Common myeloid progenitor, CD34-positive (primary cell): ENCODE measurements around the gene EFCAB8.
"Not testable (repeated sequence)": the region's sequence is repeated elsewhere in the genome, so short reads cannot be mapped to it uniquely, and the experiment has no call there.

Experiments used
- CTCF ChIA-PET: fragments of 350-600 bp; sonication (Branson Sonifier 250); formaldehyde crosslinking; loops from one replicate; lab custom pipeline; 2021; ENCODE audit warnings: antibody characterized with exemption; lab: Charles Lee
- POLR2A ChIA-PET: fragments of 350-600 bp; sonication (Branson Sonifier 250); formaldehyde crosslinking; loops from one replicate; lab custom pipeline; 2021; ENCODE audit warnings: antibody characterized with exemption; lab: Charles Lee
- DNase-seq, 3 donors: peaks; one replicate each; pipeline versions ENCODE4 v3.0.0 to v3.0.0-alpha.2; 2013
- H3K27ac ChIP-seq, 2 experiments: 1 replicate in 1 of 2; 2 replicates in 1 of 2; pipeline ENCODE4 v1.7.0; 2013; ENCODE audit warnings: inconsistent platforms in 2 of 2, low read length in 2 of 2, mild to moderate bottlenecking in 2 of 2, low read depth in 1 of 2, moderate library complexity in 1 of 2; ENCODE audit not compliant: severe bottlenecking in 2 of 2, insufficient read depth in 1 of 2, poor library complexity in 1 of 2
- H3K27me3 ChIP-seq, 5 experiments: replicated peaks in 2 of 5; 1 replicate in 3 of 5; 2 replicates in 2 of 5; pipeline versions ENCODE4 v1.6.1 to v1.7.0; 2013; ENCODE audit warnings: low read length in 4 of 5, mild to moderate bottlenecking in 2 of 5, moderate library complexity in 2 of 5, inconsistent platforms in 1 of 5; ENCODE audit not compliant: insufficient read depth in 5 of 5, control insufficient read depth in 4 of 5
- H3K36me3 ChIP-seq, 4 experiments: 1 replicate in 2 of 4; 2 replicates in 2 of 4; pipeline versions ENCODE4 v1.6.1 to v1.7.0; 2013; ENCODE audit warnings: low read length in 3 of 4, control low read depth in 1 of 4, mild to moderate bottlenecking in 1 of 4; ENCODE audit not compliant: control insufficient read depth in 4 of 4, insufficient read depth in 4 of 4
- H3K4me1 ChIP-seq, 4 experiments: 1 replicate in 3 of 4; 2 replicates in 1 of 4; pipeline versions ENCODE4 v1.6.1 to v1.7.1; 2013; ENCODE audit warnings: low read length in 3 of 4, mild to moderate bottlenecking in 3 of 4, control low read depth in 1 of 4, inconsistent platforms in 1 of 4, moderate library complexity in 1 of 4; ENCODE audit not compliant: control insufficient read depth in 4 of 4, insufficient read depth in 4 of 4; ENCODE audit errors: control extremely low read depth in 1 of 4
- H3K4me3 ChIP-seq, 7 experiments: 1 replicate in 4 of 7; 2 replicates in 3 of 7; pipeline versions ENCODE4 v1.5.1 to v1.7.0; 2013; ENCODE audit warnings: mild to moderate bottlenecking in 7 of 7, low read length in 6 of 7, moderate library complexity in 6 of 7, inconsistent platforms in 2 of 7, low read depth in 2 of 7, control low read depth in 1 of 7; ENCODE audit not compliant: insufficient read depth in 4 of 7, control insufficient read depth in 1 of 7; ENCODE audit errors: extremely low read depth in 1 of 7
- H3K9me3 ChIP-seq, 5 experiments: 1 replicate in 4 of 5; 2 replicates in 1 of 5; pipeline versions ENCODE4 v1.6.1 to v1.7.1; 2013; ENCODE audit warnings: low read length in 4 of 5, mild to moderate bottlenecking in 2 of 5, inconsistent platforms in 1 of 5, low read depth in 1 of 5, moderate library complexity in 1 of 5; ENCODE audit not compliant: control insufficient read depth in 4 of 5, insufficient read depth in 2 of 5; ENCODE audit errors: control extremely low read depth in 1 of 5
- WGBS: methylation state at CpG from one replicate; pipeline ENCODE4 v1.1.5; 2013; ENCODE audit not compliant: insufficient coverage; 5-methylcytosine and 5-hydroxymethylcytosine counted together

Gene EFCAB8

DNA sequence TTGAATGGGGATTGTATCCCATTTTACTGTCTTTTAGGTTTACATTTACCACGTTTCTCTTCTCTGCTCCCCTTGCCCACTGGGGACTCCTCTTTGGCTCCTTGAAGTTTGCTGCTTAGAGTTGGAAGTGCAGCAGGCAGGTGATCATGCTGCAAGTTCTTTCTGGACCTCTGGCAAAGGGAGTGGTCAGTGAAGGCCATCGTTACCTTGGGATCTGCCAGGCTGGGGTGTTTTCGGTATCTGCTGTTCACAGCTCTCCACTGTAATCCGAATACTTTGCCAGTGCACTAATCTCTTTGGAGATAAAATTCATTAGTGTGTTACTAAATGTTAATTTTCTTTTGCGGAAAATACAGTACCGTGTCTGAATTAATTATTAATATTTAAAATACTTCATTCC, 9.1 kb upstream of the EFCAB8 start:
- WGBS = no CpG with 5 or more reads among the region's 6 CpGs
- no peak overlapping the region for H3K27ac ChIP-seq
- no peak overlapping the region for H3K4me3 ChIP-seq
- H3K9me3 ChIP-seq = no peaks in the 10 kb centered on the region
- H3K27me3 ChIP-seq = no peaks in the 10 kb centered on the region
- DNase-seq = no peak
- no peaks in the 10 kb centered on the region for H3K4me1 ChIP-seq
- peaks cover 25 to 82% (median 44%) of the 10 kb centered on the region in 4 experiments for H3K36me3 ChIP-seq
- CTCF ChIA-PET = no interaction called here
- POLR2A ChIA-PET = no interaction called here

DNA sequence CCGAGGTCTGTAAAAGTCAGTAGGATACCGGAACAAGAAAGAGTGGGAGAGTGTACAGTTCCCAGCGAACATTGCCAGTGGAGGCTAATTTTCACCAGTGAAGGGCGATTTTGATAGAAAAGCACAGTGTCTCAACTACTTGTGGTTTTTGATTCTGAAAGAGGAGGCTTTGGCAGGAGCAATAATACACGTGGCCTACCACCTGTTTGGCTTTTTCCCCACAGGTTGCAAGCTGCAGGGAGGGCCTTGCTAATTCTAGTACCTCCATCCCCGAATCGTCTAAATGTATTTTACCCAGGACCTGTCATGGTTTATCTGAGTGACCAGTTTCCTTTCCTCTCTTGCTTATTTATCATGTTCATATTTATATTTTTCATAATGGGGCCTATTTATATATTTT, 3.3 kb upstream of the EFCAB8 start:
- WGBS = 84% methylated on average over 6 of the region's 7 CpGs
- Histone ChIP-seq H3K27me3 (no peaks in the 10 kb centered on the region), H3K27ac (no peak overlapping the region), H3K36me3 (peaks cover 13 to 43% (median 15%) of the 10 kb centered on the region in 4 experiments), H3K4me1 (peaks cover 0 to 2% (median 0%) of the 10 kb centered on the region in 4 experiments), H3K4me3 (no peak overlapping the region), H3K9me3 (no peaks in the 10 kb centered on the region)
- DNase-seq = no peak
- POLR2A ChIA-PET = no interaction called here
- CTCF ChIA-PET = interaction anchor here (1.0 kb wide), 1 partner anchor 25 kb away, joined by 3 read pairs; no protein-coding TSS in a partner anchor

DNA sequence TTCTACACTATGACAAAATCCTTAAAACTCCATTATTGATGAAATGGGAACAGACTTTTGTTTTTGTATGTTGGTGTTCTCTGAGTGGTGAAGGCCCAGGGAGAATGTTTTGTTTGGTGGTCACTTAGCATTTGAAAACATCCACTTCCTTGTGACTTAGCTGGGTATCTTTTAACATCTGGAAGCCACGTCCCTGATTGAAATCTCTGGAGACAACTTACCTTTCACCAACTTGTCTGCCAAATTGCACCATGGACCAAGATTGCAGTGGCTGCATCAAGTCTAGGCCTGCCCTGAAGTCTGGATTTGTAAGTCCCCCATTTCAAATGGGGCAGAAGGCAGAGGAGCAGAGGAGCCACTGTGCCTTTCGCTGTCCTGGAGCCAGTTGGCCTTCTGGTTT, 534 bp upstream of the EFCAB8 start:
- no peak for DNase-seq
- Histone ChIP-seq H3K27me3 (no peaks in the 10 kb centered on the region), H3K27ac (no peak overlapping the region), H3K36me3 (peaks cover 6 to 22% (median 10%) of the 10 kb centered on the region in 4 experiments), H3K9me3 (no peaks in the 10 kb centered on the region), H3K4me3 (no peak overlapping the region), H3K4me1 (peaks cover 0 to 7% (median 0%) of the 10 kb centered on the region in 4 experiments)
- CTCF ChIA-PET = no interaction called here
- POLR2A ChIA-PET = no interaction called here
- 100% methylated on average over 1 of the region's 2 CpGs for WGBS

DNA sequence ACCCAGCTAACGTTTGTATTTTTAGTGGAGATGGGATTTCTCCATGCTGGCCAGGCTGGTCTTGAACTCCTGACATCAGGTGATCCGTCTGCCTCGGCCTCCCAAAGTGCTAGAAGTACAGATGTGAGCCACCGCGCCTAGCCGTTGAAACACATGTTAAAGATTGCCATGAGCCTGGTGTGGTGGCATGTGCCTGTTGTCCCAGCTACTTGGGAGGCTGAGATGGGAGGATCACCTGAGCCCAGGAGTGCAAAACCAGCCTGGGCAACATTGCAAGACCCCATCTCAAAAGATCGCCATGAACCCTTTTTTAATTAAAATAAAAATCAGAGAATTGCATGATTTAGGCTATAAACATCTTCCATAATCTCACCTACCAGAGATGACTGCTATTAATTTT, 2.7 kb downstream of the EFCAB8 start:
- DNase-seq = no peak
- ChIA-PET POLR2A (no interaction called here), CTCF (no interaction called here)
- no peak overlapping the region for H3K4me3 ChIP-seq
- WGBS = 80% methylated on average over 5 of the region's 7 CpGs
- peaks cover 0 to 7% (median 0%) of the 10 kb centered on the region in 4 experiments for H3K4me1 ChIP-seq
- H3K27ac ChIP-seq = no peak overlapping the region
- H3K36me3 ChIP-seq = peaks cover 4 to 8% (median 7%) of the 10 kb centered on the region in 4 experiments
- H3K27me3 ChIP-seq = no peaks in the 10 kb centered on the region
- no peaks in the 10 kb centered on the region for H3K9me3 ChIP-seq

DNA sequence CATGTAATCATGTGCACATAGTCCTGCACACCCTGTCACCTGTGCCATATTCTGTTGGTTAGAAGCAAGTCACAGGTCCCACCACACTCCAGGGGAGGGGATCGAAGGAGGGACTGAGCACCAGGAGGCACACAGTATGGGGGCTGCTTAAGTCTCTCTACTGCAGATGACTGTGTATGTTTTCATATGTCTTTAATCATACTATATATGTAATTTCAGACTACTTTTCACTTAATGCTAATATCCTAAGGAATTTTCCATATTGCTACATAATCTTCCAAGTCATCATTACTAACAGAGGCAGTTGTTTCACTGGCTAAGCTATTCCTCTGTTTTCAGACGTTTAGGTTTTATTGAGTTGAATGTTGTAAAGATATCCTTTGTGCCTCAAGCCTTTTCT, 10.8 kb downstream of the EFCAB8 start:
- no peaks in the 10 kb centered on the region for H3K9me3 ChIP-seq
- ChIA-PET POLR2A (interaction anchor here (0.9 kb wide), 1 partner anchor 27 kb away, joined by 3 read pairs; no protein-coding TSS in a partner anchor), CTCF (no interaction called here)
- H3K27ac ChIP-seq = no peak overlapping the region
- DNase-seq = no peak
- H3K4me1 ChIP-seq = peaks cover 0 to 8% (median 4%) of the 10 kb centered on the region in 4 experiments
- no peak overlapping the region for H3K4me3 ChIP-seq
- H3K36me3 ChIP-seq = no peaks in the 10 kb centered on the region
- WGBS = no CpG with 5 or more reads among the region's 2 CpGs
- H3K27me3 ChIP-seq = no peaks in the 10 kb centered on the region

DNA sequence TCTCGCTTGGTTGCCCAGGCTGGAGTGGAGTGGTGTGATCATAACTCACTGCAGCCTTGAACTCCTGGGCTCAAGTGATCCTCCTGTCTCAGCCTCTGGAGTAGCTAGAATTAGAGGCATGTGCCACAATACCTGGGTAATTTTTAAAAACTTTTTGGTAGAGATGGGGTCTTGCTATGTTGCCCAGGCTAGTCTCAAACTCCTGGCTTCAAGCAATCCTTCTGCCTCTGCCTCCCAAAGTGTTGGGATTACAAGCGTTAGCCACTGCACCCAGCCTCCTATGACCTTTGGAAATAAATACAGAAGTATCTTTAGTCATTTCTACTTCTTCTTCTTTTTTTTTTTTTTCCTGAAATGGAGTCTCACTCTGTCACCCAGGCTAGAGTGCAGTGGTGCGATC, 11.8 kb downstream of the EFCAB8 start:
- H3K9me3 ChIP-seq, H3K4me1 ChIP-seq, DNase-seq, H3K27ac ChIP-seq, POLR2A ChIA-PET, H3K36me3 ChIP-seq, H3K4me3 ChIP-seq, H3K27me3 ChIP-seq, CTCF ChIA-PET: not testable (repeated sequence)
- 100% methylated on average over 1 of the region's 3 CpGs for WGBS

DNA sequence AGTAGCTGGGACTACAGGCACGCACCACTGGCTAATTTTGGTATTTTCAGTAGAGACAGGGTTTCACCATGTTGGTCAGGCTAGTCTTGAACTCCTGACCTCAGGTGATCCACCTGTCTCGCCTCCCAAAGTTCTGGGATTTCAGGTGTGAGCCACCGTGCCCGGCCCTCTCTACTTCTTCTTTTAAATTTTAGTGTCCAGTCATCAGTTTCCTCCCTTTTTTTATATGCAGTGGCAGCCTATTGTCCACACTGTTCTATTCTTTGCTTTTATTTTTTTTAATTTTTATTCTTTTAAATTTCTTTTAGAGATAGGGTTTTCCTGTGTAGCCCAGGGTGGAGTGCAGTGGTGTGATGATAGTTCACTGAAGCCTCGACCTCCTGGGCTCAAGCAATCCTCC, 12.3 kb downstream of the EFCAB8 start:
- H3K27ac ChIP-seq = no peak overlapping the region
- ChIA-PET POLR2A (no interaction called here), CTCF (interaction anchor here (1.0 to 1.1 kb wide), 2 partner anchors 18 to 31 kb away, joined by 3 to 4 read pairs; no protein-coding TSS in a partner anchor)
- no peaks in the 10 kb centered on the region for H3K27me3 ChIP-seq
- WGBS = 97% methylated on average over 4 of the region's 5 CpGs
- H3K36me3 ChIP-seq = no peaks in the 10 kb centered on the region
- H3K4me3 ChIP-seq = no peak overlapping the region
- H3K9me3 ChIP-seq = no peaks in the 10 kb centered on the region
- DNase-seq = no peak
- H3K4me1 ChIP-seq = peaks cover 0 to 8% (median 4%) of the 10 kb centered on the region in 4 experiments
